Stimulated activated CD4-positive, alpha-beta T cell treated with anti-CD3 and anti-CD28 coated beads, Interleukin-4, amount 100 ng/mL, for 24 hours (primary cell): ENCODE measurements around the gene ZNF350.
A peak's percentile ranks its signal among the peaks of the same experiment; 100 is the strongest.
"Not testable (repeated sequence)": the region's sequence is repeated elsewhere in the genome, so short reads cannot be mapped to it uniquely, and the experiment has no call there.

Experiments
- DNase-seq: peaks from one replicate; pipeline ENCODE4 v3.0.0-alpha.2; 2020

ZNF350 gene

GRCh38 chr19:51970718-51971117, 15.9 kb downstream of the ZNF350 start:
- DNase-seq: no peak

- DNase-seq: no peak
Measured at GRCh38 chr19:51965583-51965982, 21.1 kb downstream of the ZNF350 start.

- not testable (repeated sequence) for DNase-seq
Measured at GRCh38 chr19:51960621-51961233, 25.9 kb downstream of the ZNF350 start.

GRCh38 chr19:51959791-51960190, 26.8 kb downstream of the ZNF350 start:
- DNase-seq: no peak

GRCh38 chr19:51957846-51958245, 28.8 kb downstream of the ZNF350 start:
- not testable (repeated sequence) for DNase-seq

GRCh38 chr19:51948975-51949374, 37.7 kb downstream of the ZNF350 start:
- no peak for DNase-seq

- DNase-seq: no peak
Measured at GRCh38 chr19:51946602-51947001, 40.0 kb downstream of the ZNF350 start.

GRCh38 chr19:51944798-51945552, 41.7 kb downstream of the ZNF350 start:
- DNase-seq: no peak

- no peak for DNase-seq
Measured at GRCh38 chr19:51938936-51939335, 47.7 kb downstream of the ZNF350 start.

GRCh38 chr19:51931921-51932320, 54.7 kb downstream of the ZNF350 start:
- no peak for DNase-seq

GRCh38 chr19:51927859-51928258, 58.8 kb downstream of the ZNF350 start:
- DNase-seq: no peak

GRCh38 chr19:51926784-51927741, 59.6 kb downstream of the ZNF350 start, which contains the start of gene ZNF613:
Gene ZNF613 (plus strand): TSS chr19:51927472. CDS start chr19:51936221, 8,749 bp downstream.
- peak; percentile 87 for DNase-seq

GRCh38 chr19:51926426-51926783, 60.2 kb downstream of the ZNF350 start:
- no peak for DNase-seq

GRCh38 chr19:51921949-51922348, 64.7 kb downstream of the ZNF350 start:
- no peak for DNase-seq

GRCh38 chr19:51919606-51920005, 67.0 kb downstream of the ZNF350 start:
- no peak for DNase-seq

- no peak for DNase-seq
Measured at GRCh38 chr19:51916167-51916566, 70.5 kb downstream of the ZNF350 start.

- no peak for DNase-seq
Measured at GRCh38 chr19:51915324-51915867, 71.2 kb downstream of the ZNF350 start.
